ENCODE data around the gene SLC22A7.

SLC22A7 gene

GRCh38 chr6:43283514-43283901 lies 14.6 kb upstream of the SLC22A7 start:
- DNase-seq (ENCODE audit: low spot score) = no peak

GRCh38 chr6:43283905-43284304 lies 14.2 kb upstream of the SLC22A7 start:
- no peak for DNase-seq (ENCODE audit: low spot score)

GRCh38 chr6:43284991-43285781 lies 12.9 kb upstream of the SLC22A7 start:
- DNase-seq (ENCODE audit: low spot score) = no peak

- DNase-seq (ENCODE audit: low spot score) = no peak
Observed at GRCh38 chr6:43285832-43286231, 12.2 kb upstream of the SLC22A7 start.

GRCh38 chr6:43286456-43286979 lies 11.5 kb upstream of the SLC22A7 start:
- DNase-seq (ENCODE audit: low spot score) = no peak

GRCh38 chr6:43286980-43287716 lies 10.9 kb upstream of the SLC22A7 start:
- DNase-seq (ENCODE audit: low spot score) = no peak

- no peak for DNase-seq (ENCODE audit: low spot score)
Observed at GRCh38 chr6:43287717-43288679, 10.1 kb upstream of the SLC22A7 start.

GRCh38 chr6:43290339-43290904 lies 7.6 kb upstream of the SLC22A7 start:
- DNase-seq (ENCODE audit: low spot score) = no peak

GRCh38 chr6:43290905-43291355 lies 7.1 kb upstream of the SLC22A7 start:
- DNase-seq (ENCODE audit: low spot score) = no peak

- DNase-seq (ENCODE audit: low spot score) = no peak
Observed at GRCh38 chr6:43291708-43292107, 6.4 kb upstream of the SLC22A7 start.

GRCh38 chr6:43292341-43292740 lies 5.7 kb upstream of the SLC22A7 start:
- no peak for DNase-seq (ENCODE audit: low spot score)

- DNase-seq (ENCODE audit: low spot score) = no peak
Observed at GRCh38 chr6:43292763-43293318, 5.2 kb upstream of the SLC22A7 start.

- no peak for DNase-seq (ENCODE audit: low spot score)
Observed at GRCh38 chr6:43293698-43294097, 4.4 kb upstream of the SLC22A7 start.

GRCh38 chr6:43294536-43294935 lies 3.5 kb upstream of the SLC22A7 start:
- no peak for DNase-seq (ENCODE audit: low spot score)

GRCh38 chr6:43295456-43295855 lies 2.6 kb upstream of the SLC22A7 start:
- no peak for DNase-seq (ENCODE audit: low spot score)

- no peak for DNase-seq (ENCODE audit: low spot score)
Observed at GRCh38 chr6:43296780-43297497, 1.1 kb upstream of the SLC22A7 start.

- DNase-seq (ENCODE audit: low spot score) = no peak
Observed at GRCh38 chr6:43298565-43299337, 691 bp downstream of the SLC22A7 start.

GRCh38 chr6:43299338-43300293 lies 1.6 kb downstream of the SLC22A7 start:
- DNase-seq (ENCODE audit: low spot score) = no peak

All from hematopoietic multipotent progenitor cell treated with erythropoietin and hydrocortisone succinate and interleukin-3 and kit ligand, for 15 days (in vitro differentiated cells).